HepG2 (cell line): ENCODE data around the gene NTRK2. TPM values are rescaled to one million over a fixed set of nuclear protein-coding genes. Genes with fewer than 3 reads are reported as not detected.

Source experiments
- ATAC-seq: fragments of 200-7000 bp; cut with Tn5 transposase; 3 replicates; pipeline ENCODE4 v1.9.1; 2020; ENCODE audit warnings: mild to moderate bottlenecking, moderate library complexity
- BruUV-seq: library from RNA; stranded (reverse); fragments of 400-500 nt; replicated peaks from 2 replicates; lab custom pipeline; 2021; lab: Mats Ljungman, UMichigan
- CTCF ChIA-PET: fragments of 300-600 bp; formaldehyde crosslinking; extraction: SDS; loops from one replicate; lab custom pipeline; 2021; ENCODE audit warnings: low total read pairs, inconsistent platforms, low intra/inter-chr PET ratio; lab: Yijun Ruan, JAX
- POLR2A ChIA-PET: fragments of 350-600 bp; sonication (Branson Sonifier 250); formaldehyde crosslinking; loops from one replicate; lab custom pipeline; 2020; ENCODE audit warnings: antibody characterized with exemption, inconsistent platforms; lab: Yijun Ruan, JAX
- DNase-seq: peaks from one replicate; pipeline ENCODE4 v3.0.0-alpha.2; 2015; ENCODE audit warnings: low spot score
- FAIRE-seq: peaks from 3 replicates; lab custom pipeline; 2011; peaks lifted over from hg19 to GRCh38; lab: Jason Lieb, UNC
- H2AFZ ChIP-seq: one replicate; pipeline ENCODE4 v1.6.1; 2011; ENCODE audit warnings: low read length, inconsistent platforms
- H3K27ac ChIP-seq: fragments of 300-600 bp; 3 replicates; pipeline ENCODE4 v1.8.0; 2011; ENCODE audit warnings: mixed run types, mild to moderate bottlenecking, mixed read lengths, low read length, inconsistent platforms; ENCODE audit not compliant: insufficient read depth; ENCODE audit errors: extremely low read length
- H3K27me3 ChIP-seq, 2 experiments: fragments of 200-600 bp in 1 of 2; 2 replicates in 1 of 2; 3 replicates in 1 of 2; pipeline versions ENCODE4 v1.6.0 to v1.8.0; 2011; ENCODE audit warnings: low read length in 2 of 2, mild to moderate bottlenecking in 2 of 2, moderate library complexity in 2 of 2, inconsistent platforms in 1 of 2; ENCODE audit not compliant: insufficient read depth in 2 of 2, control insufficient read depth in 1 of 2
- H3K36me3 ChIP-seq, 2 experiments: fragments of 200-600 bp in 1 of 2; replicated peaks in 1 of 2; 2 replicates in 1 of 2; 3 replicates in 1 of 2; pipeline versions ENCODE4 v1.5.1 to v1.8.0; 2011; ENCODE audit warnings: low read length in 2 of 2, inconsistent platforms in 1 of 2; ENCODE audit not compliant: insufficient read depth in 2 of 2, control insufficient read depth in 1 of 2
- H3K4me1 ChIP-seq: 2 replicates; pipeline ENCODE4 v1.5.1; 2012; ENCODE audit warnings: low read length, inconsistent platforms; ENCODE audit not compliant: insufficient read depth
- H3K4me2 ChIP-seq: 2 replicates; pipeline ENCODE4 v1.6.0; 2011; ENCODE audit warnings: low read depth, low read length, inconsistent platforms
- H3K4me3 ChIP-seq, 3 experiments: fragments of 200-600 bp in 1 of 3; sonication (generic), shearing (Covaris generic) in 1 of 3; replicated peaks in 1 of 3; 2 replicates each; pipeline ENCODE4 v1.5.1; 2011 to 2016; ENCODE audit warnings: low read length in 3 of 3, inconsistent platforms in 2 of 3, low read depth in 2 of 3, mild to moderate bottlenecking in 2 of 3, control low read depth in 1 of 3, mixed read lengths in 1 of 3; ENCODE audit not compliant: insufficient read depth in 1 of 3
- H3K79me2 ChIP-seq: one replicate; pipeline ENCODE4 v1.6.1; 2011; ENCODE audit warnings: low read length, inconsistent platforms; ENCODE audit not compliant: insufficient read depth
- H3K9ac ChIP-seq: 2 replicates; pipeline ENCODE4 v1.6.0; 2011; ENCODE audit warnings: mild to moderate bottlenecking, low read depth, low read length, inconsistent platforms; ENCODE audit not compliant: insufficient read depth
- H3K9me3 ChIP-seq: 2 replicates; pipeline ENCODE4 v1.5.1; 2012; ENCODE audit warnings: mild to moderate bottlenecking, low read length
- H4K20me1 ChIP-seq: 2 replicates; pipeline ENCODE4 v1.6.0; 2011; ENCODE audit warnings: inconsistent platforms, mild to moderate bottlenecking, low read length, moderate library complexity; ENCODE audit not compliant: insufficient read depth
- AGO1 ChIP-seq: fragments of 200-400 bp; formaldehyde crosslinking; IDR thresholded peaks from 2 replicates; pipeline ENCODE4 v1.6.1; 2017; ENCODE audit warnings: mild to moderate bottlenecking, low read depth, low read length, moderate library complexity; ENCODE audit not compliant: poor library complexity, severe bottlenecking
- FOXJ3 ChIP-seq: sonication (generic); formaldehyde crosslinking; IDR thresholded peaks from 2 replicates; pipeline ENCODE4 v1.4.0; 2020; ENCODE audit warnings: missing genetic modification reagents, mild to moderate bottlenecking, borderline replicate concordance
- KMT2B ChIP-seq: IDR thresholded peaks from 2 replicates; pipeline ENCODE4 v1.6.1; 2016; ENCODE audit warnings: missing genetic modification reagents, missing compliant biosample characterization
- ZFP1 ChIP-seq: IDR thresholded peaks from 2 replicates; pipeline ENCODE4 v1.6.1; 2016
- ZIK1 ChIP-seq: sonication (generic); formaldehyde crosslinking; IDR thresholded peaks from 2 replicates; pipeline ENCODE4 v1.5.0; 2020; ENCODE audit warnings: mild to moderate bottlenecking, low read depth, missing genetic modification reagents, borderline replicate concordance
- ZNF33B ChIP-seq: sonication (generic); formaldehyde crosslinking; IDR thresholded peaks from 2 replicates; pipeline ENCODE4 v1.5.1; 2020; ENCODE audit warnings: mild to moderate bottlenecking, missing genetic modification reagents
- ZNF34 ChIP-seq: sonication (generic); formaldehyde crosslinking; IDR thresholded peaks from 2 replicates; pipeline ENCODE4 v1.4.0; 2020; ENCODE audit warnings: mild to moderate bottlenecking, missing genetic modification reagents, borderline replicate concordance
- ZNF572 ChIP-seq: sonication (generic); formaldehyde crosslinking; IDR thresholded peaks from 2 replicates; pipeline ENCODE4 v1.5.1; 2020; ENCODE audit warnings: mild to moderate bottlenecking, missing genetic modification reagents
- ZNF740 ChIP-seq: sonication (generic); formaldehyde crosslinking; IDR thresholded peaks from 2 replicates; pipeline ENCODE4 v1.4.0; 2020; ENCODE audit warnings: missing genetic modification reagents
- ZNF776 ChIP-seq: sonication (generic); formaldehyde crosslinking; IDR thresholded peaks from 2 replicates; pipeline ENCODE4 v1.4.0; 2020; ENCODE audit warnings: mild to moderate bottlenecking, missing genetic modification reagents
- ZNF777 ChIP-seq: sonication (generic); formaldehyde crosslinking; IDR thresholded peaks from 2 replicates; pipeline ENCODE4 v1.4.0; 2020; ENCODE audit warnings: missing genetic modification reagents
- ZNF792 ChIP-seq: IDR thresholded peaks from 2 replicates; pipeline ENCODE4 v1.6.1; 2016
- WGBS: methylation state at CpG from one replicate; pipeline ENCODE4 v1.1.6; 2017; ENCODE audit warnings: low lambda C conversion rate; 5-methylcytosine and 5-hydroxymethylcytosine counted together
- in situ Hi-C: cut with HindIII; loops from 2 replicates; pipeline ENCODE4 v1.10.0; 2017; ENCODE audit warnings: low pct_unique_long_range_greater_than_20kb; ENCODE audit not compliant: extremely low pct_ligation_motif_present
- intact Hi-C: fragments of 100-400 bp; cut with micrococcal nuclease; formaldehyde crosslinking; loops from one replicate; pipeline ENCODE4 v1.10.0; 2022; ENCODE audit not compliant: unreplicated experiment
- polyA plus RNA-seq, 8 experiments: library from polyadenylated mRNA; depleted of rRNA in 3 of 8; stranded (reverse) in 7 of 8; unstranded in 1 of 8; fragments of >200 nt; fragmentation: Illumina TruSeq in 4 of 8; extraction: Trizol in 4 of 8; gene quantifications; 2 replicates each; pipeline versions ENCODE4 v1.2.1 to v1.2.3, GENCODE V29; 2011 to 2016; ENCODE audit warnings: low read depth in 4 of 8, missing spikeins in 1 of 8, mixed read lengths in 1 of 8; ENCODE audit not compliant: insufficient read depth in 1 of 8
- total RNA-seq, 5 experiments: library from RNA; depleted of rRNA; stranded (reverse); fragments of >200 nt; fragmentation: Illumina TruSeq; extraction: Trizol; gene quantifications; 2 replicates each; pipeline ENCODE4 v1.2.3, GENCODE V29; 2016; ENCODE audit warnings: low read depth in 1 of 5

The NTRK2 gene
- total and polyA plus RNA-seq, 2 of the 13 experiments (the other 11 are each of a cell fraction or from before 2014, with no cell fraction given) = not detected

GRCh38 chr9:84858364-84858763, 188.8 kb downstream of the NTRK2 start (continued):
- TF ChIP-seq ZNF740 = no peak

GRCh38 chr9:84860249-84861115, 191.0 kb downstream of the NTRK2 start:
- CTCF ChIA-PET = no interaction called here
- no peak for ATAC-seq
- Histone ChIP-seq H3K4me1 (no peaks in the 10 kb centered on the region), H3K79me2 (no peaks in the 10 kb centered on the region), H3K36me3 (no peaks in the 10 kb centered on the region), H3K9me3 (no peaks in the 10 kb centered on the region), H3K4me2 (no peak overlapping the region), H3K4me3 (no peak overlapping the region), H3K27ac (no peak overlapping the region), H3K9ac (no peak overlapping the region), H3K27me3 (0 out of 5 replicates have a peak, but pooled peaks cover 0 to 6% of the 10 kb centered on the region in 2 experiments), H4K20me1 (no peaks in the 10 kb centered on the region), H2AFZ (no peak overlapping the region)
- 18% methylated on average over 12 of the region's 12 CpGs for WGBS
- TF ChIP-seq ZNF572 (CRISPR knock-in tag) (no peak), FOXJ3 (CRISPR knock-in tag) (no peak), ZNF34 (CRISPR knock-in tag) (no peak), KMT2B (CRISPR knock-in tag) (no peak), ZNF777 (CRISPR knock-in tag) (no peak), ZNF776 (CRISPR knock-in tag) (no peak), ZFP1 (CRISPR knock-in tag) (no peak), ZNF792 (CRISPR knock-in tag) (no peak), ZIK1 (CRISPR knock-in tag) (no peak), AGO1 (no peak), ZNF33B (CRISPR knock-in tag) (no peak)
- FAIRE-seq = no peak
- in situ Hi-C loops (no loop called here), intact Hi-C loops (no loop called here)
- POLR2A ChIA-PET = no interaction called here
- BruUV-seq = no TSS peak
- DNase-seq = no peak
